GM12878 (cell line): Measurements from ENCODE around the gene TMEM25.

Experiments
- CEBPB ChIP-seq, 2 experiments: fragments of 150-350 bp in 1 of 2; IDR thresholded peaks; 2 replicates each; pipeline ENCODE4 v1.6.1; 2012 to 2014; ENCODE audit warnings: low read depth in 2 of 2, low read length in 2 of 2, borderline replicate concordance in 1 of 2, inconsistent platforms in 1 of 2
- CTCF ChIP-seq, 3 experiments: IDR thresholded peaks in 2 of 3; conservative IDR thresholded peaks in 1 of 3; 2 replicates each; pipeline ENCODE4 v1.5.1; 2011; ENCODE audit warnings: low read depth in 3 of 3, low read length in 3 of 3, mild to moderate bottlenecking in 3 of 3, control low read depth in 2 of 3, moderate library complexity in 2 of 3, inconsistent platforms in 1 of 3, mixed read lengths in 1 of 3; ENCODE audit not compliant: control insufficient read depth in 2 of 3, insufficient read depth in 1 of 3; ENCODE audit errors: extremely low read depth in 1 of 3

DNA sequence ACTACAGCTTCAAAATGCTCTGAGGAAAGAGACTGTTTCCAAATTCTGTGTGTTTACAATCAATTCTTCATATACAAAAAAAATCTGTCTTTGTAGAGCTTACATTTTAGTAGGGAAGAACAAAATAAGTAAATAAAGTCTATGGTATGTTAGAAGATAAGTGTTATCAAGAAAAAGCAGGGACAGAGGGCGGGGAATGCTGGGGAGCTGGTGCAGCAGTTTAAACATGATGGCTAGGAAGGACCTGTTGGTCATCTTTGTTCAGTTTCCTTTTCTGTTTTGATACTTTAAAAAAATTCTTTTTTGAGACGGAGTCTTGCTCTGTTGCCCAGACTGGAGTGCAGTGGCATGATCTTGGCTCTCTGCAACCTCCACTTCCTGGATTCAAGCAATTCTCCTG, 16.1 kb downstream of the TMEM25 start:
- TF ChIP-seq CTCF (IDR thresholded peaks at IDR 0.05 in 2 of 3, conservative IDR thresholded peaks at IDR 0.05 in 1 of 3; ENCODE audit: control insufficient read depth in 2 of 3, extremely low read depth in 1 of 3, insufficient read depth in 1 of 3, low read depth in 3 of 3, low read length in 3 of 3) (no peak), CEBPB (IDR thresholded peaks at IDR 0.05; ENCODE audit: borderline replicate concordance in 1 of 2, low read depth in 2 of 2, low read length in 2 of 2) (no peak)
